ENCODE data around the gene SHISAL1.

The SHISAL1 gene

GRCh38 chr22:44312766-44313165 lies at the start of gene SHISAL1:
SHISAL1 (minus strand) TSS chr22:44312951; CDS start chr22:44300945, 12,006 bp downstream.
- no peak for DNase-seq

GRCh38 chr22:44361391-44362126 lies 48.8 kb upstream of the SHISAL1 start:
- no peak for DNase-seq

GRCh38 chr22:44360668-44361381 lies 48.1 kb upstream of the SHISAL1 start:
- no peak for DNase-seq

- DNase-seq = no peak
These were observed 47.5 kb upstream of the SHISAL1 start for GRCh38 chr22:44360306-44360667.

- DNase-seq = no peak
These were observed 46.9 kb upstream of the SHISAL1 start for GRCh38 chr22:44359496-44360110.

- no peak for DNase-seq
These were observed 46.1 kb upstream of the SHISAL1 start for GRCh38 chr22:44358709-44359440.

GRCh38 chr22:44357966-44358465 lies 45.3 kb upstream of the SHISAL1 start:
- DNase-seq = no peak

GRCh38 chr22:44357296-44357965 lies 44.7 kb upstream of the SHISAL1 start:
- DNase-seq = no peak

- DNase-seq = no peak
These were observed 42.9 kb upstream of the SHISAL1 start for GRCh38 chr22:44355716-44356070.

GRCh38 chr22:44354288-44354687 lies 41.5 kb upstream of the SHISAL1 start:
- no peak for DNase-seq

GRCh38 chr22:44353041-44353440 lies 40.3 kb upstream of the SHISAL1 start:
- DNase-seq = no peak

- no peak for DNase-seq
These were observed 39.8 kb upstream of the SHISAL1 start for GRCh38 chr22:44352378-44353035.

GRCh38 chr22:44351685-44352377 lies 39.1 kb upstream of the SHISAL1 start:
- DNase-seq = peak; percentile 68

GRCh38 chr22:44351037-44351436 lies 38.3 kb upstream of the SHISAL1 start:
- DNase-seq = no peak

- no peak for DNase-seq
These were observed 36.8 kb upstream of the SHISAL1 start for GRCh38 chr22:44349594-44349993.

- DNase-seq = no peak
These were observed 36.3 kb upstream of the SHISAL1 start for GRCh38 chr22:44348971-44349560.

GRCh38 chr22:44347549-44347948 lies 34.8 kb upstream of the SHISAL1 start:
- no peak for DNase-seq

GRCh38 chr22:44347080-44347479 lies 34.3 kb upstream of the SHISAL1 start:
- DNase-seq = no peak

GRCh38 chr22:44345872-44346271 lies 33.1 kb upstream of the SHISAL1 start:
- no peak for DNase-seq

- DNase-seq = no peak
These were observed 31.7 kb upstream of the SHISAL1 start for GRCh38 chr22:44344407-44344806.

- DNase-seq = no peak
These were observed 29.7 kb upstream of the SHISAL1 start for GRCh38 chr22:44342347-44342956.

All from DMS 273 treated with DMSO at 0.1 percent for 48 hours (cell line).